ENCODE measurements around the gene ACAP1.

DNA sequence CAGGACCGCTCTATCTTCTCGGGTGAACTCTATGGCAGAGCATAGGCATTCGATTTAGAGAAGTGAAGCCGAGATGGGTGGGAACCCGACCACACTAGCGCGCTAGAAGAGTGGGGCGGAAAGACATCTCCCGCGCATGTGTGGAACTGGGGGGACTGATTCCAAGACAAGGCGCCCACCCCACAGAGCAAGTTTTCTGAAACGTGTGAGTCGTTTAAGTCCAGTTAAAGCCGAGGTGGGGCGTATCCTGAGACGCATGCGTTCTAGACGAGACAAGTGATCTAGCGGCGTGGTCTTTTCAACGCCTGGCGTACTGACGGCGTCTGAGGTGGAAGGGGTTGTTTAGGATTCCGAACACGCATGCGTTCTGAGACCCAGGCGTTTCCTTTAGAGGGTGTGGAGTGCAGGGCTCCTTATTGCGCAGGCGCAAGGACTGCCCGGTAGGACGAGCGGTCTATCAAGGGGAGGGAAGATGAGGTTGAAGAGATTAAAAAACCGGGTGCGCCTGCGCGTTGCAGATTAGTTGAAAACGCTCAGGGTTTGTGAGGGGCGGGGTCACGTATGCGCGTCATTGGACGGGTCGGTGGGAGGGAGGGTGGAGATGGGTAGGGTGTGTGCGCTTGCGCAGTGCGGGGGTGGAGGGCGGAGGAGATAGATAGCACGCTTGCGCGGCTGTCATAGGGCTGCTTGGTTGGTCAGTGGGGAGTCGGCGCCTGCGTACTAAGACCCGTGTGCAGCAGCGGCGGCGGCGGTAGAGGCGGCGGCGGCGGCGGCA is 29.2 kb upstream of the ACAP1 start, which contains the start of gene EIF5A:
- no peak for TF ChIP-seq EZH2 (IDR thresholded peaks at IDR 0.05; ENCODE audit: borderline replicate concordance, low read length)
- TF ChIP-seq, protein P1, sequence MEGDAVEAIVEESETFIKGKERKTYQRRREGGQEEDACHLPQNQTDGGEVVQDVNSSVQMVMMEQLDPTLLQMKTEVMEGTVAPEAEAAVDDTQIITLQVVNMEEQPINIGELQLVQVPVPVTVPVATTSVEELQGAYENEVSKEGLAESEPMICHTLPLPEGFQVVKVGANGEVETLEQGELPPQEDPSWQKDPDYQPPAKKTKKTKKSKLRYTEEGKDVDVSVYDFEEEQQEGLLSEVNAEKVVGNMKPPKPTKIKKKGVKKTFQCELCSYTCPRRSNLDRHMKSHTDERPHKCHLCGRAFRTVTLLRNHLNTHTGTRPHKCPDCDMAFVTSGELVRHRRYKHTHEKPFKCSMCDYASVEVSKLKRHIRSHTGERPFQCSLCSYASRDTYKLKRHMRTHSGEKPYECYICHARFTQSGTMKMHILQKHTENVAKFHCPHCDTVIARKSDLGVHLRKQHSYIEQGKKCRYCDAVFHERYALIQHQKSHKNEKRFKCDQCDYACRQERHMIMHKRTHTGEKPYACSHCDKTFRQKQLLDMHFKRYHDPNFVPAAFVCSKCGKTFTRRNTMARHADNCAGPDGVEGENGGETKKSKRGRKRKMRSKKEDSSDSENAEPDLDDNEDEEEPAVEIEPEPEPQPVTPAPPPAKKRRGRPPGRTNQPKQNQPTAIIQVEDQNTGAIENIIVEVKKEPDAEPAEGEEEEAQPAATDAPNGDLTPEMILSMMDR (conservative IDR thresholded peaks at IDR 0.05 in 1 of 2, IDR thresholded peaks at IDR 0.05 in 1 of 2; ENCODE audit: extremely low read depth in 1 of 2, insufficient read depth in 1 of 2, low read depth in 1 of 2, low read length in 2 of 2): no peak

Measured in mammary epithelial cell (primary cell).